Chondrocyte (in vitro differentiated cells): ENCODE data around the gene NUBPL. TPM values are rescaled to one million over a fixed set of nuclear protein-coding genes. Genes with fewer than 3 reads are reported as not detected.

Source experiments
- DNase-seq: peaks from one replicate; pipeline ENCODE4 v3.0.0; 2021; ENCODE audit warnings: mixed read lengths, low spot score
- H3K27ac Mint-ChIP-seq: one replicate; pipeline ENCODE4 v1.8.0; 2021; ENCODE audit warnings: mild to moderate bottlenecking, moderate library complexity, mixed read lengths; ENCODE audit not compliant: unreplicated experiment
- H3K27me3 Mint-ChIP-seq: 2 replicates; pipeline ENCODE4 v1.8.0; 2021; ENCODE audit warnings: low read depth, mixed read lengths
- H3K36me3 Mint-ChIP-seq: 2 replicates; pipeline ENCODE4 v1.8.0; 2021; ENCODE audit warnings: low read depth, mixed read lengths
- H3K4me1 Mint-ChIP-seq: 2 replicates; pipeline ENCODE4 v1.8.0; 2021; ENCODE audit warnings: low read depth, mild to moderate bottlenecking, mixed read lengths
- H3K4me3 Mint-ChIP-seq: one replicate; pipeline ENCODE4 v1.8.0; 2021; ENCODE audit warnings: mild to moderate bottlenecking, moderate library complexity, mixed read lengths; ENCODE audit not compliant: unreplicated experiment
- H3K9me3 Mint-ChIP-seq: 2 replicates; pipeline ENCODE4 v1.8.0; 2021; ENCODE audit warnings: low read depth, mixed read lengths
- CTCF ChIP-seq: fragments of 200-600 bp; sonication (generic); IDR thresholded peaks from 2 replicates; pipeline ENCODE4 v1.5.0; 2021; ENCODE audit warnings: antibody characterized with exemption, mild to moderate bottlenecking, moderate library complexity
- long read RNA-seq: library from polyadenylated mRNA; stranded (forward); transcript quantifications from one replicate; pipeline ENCODE4 v2.0.0, GENCODE V29; 2021
- total RNA-seq: library from RNA; stranded (reverse); gene quantifications from 3 replicates; pipeline ENCODE4 v1.2.1, GENCODE V29; 2021

NUBPL gene
- total RNA-seq, result 9.3 to 13.9 TPM (median 9.8 TPM) in 3 replicates
- long read RNA-seq, transcript NUBPL-201 (11 exons, 3,049 nt), result major isoform, 23 of 23 reads
- long read RNA-seq, partial matches to known transcripts, result 0 of 23 reads
- long read RNA-seq, other reads (novel, unspliced or antisense), result 0 of 23 reads

- Mint-ChIP-seq H3K4me3 (peak within 1 kb of the TSS; percentile 96), H3K4me1 (peaks cover 25% of the 10 kb centered on the region), H3K36me3 (no peaks in the 10 kb centered on the region), H3K9me3 (no peaks in the 10 kb centered on the region), H3K27ac (peak within 1 kb of the TSS; percentile 98), H3K27me3 (peaks cover 6% of the 10 kb centered on the region)
- DNase-seq, result peak; percentile 96
- TF ChIP-seq CTCF, result no peak
Measured at GRCh38 chr14:31561155-31561846, at the start of gene NUBPL. NUBPL (plus strand) TSS chr14:31561404; CDS start chr14:31561440, 36 bp downstream.

GRCh38 chr14:31527087-31527486 is 34.1 kb upstream of the NUBPL start:
- Mint-ChIP-seq H3K36me3 (no peaks in the 10 kb centered on the region), H3K27me3 (no peaks in the 10 kb centered on the region), H3K4me3 (no peak overlapping the region), H3K4me1 (peaks cover 3% of the 10 kb centered on the region), H3K9me3 (no peaks in the 10 kb centered on the region), H3K27ac (no peak overlapping the region)
- no peak for DNase-seq
- no peak for TF ChIP-seq CTCF

- TF ChIP-seq CTCF, result no peak
- H3K36me3 Mint-ChIP-seq, result no peaks in the 10 kb centered on the region
- no peaks in the 10 kb centered on the region for H3K27me3 Mint-ChIP-seq
- no peaks in the 10 kb centered on the region for H3K9me3 Mint-ChIP-seq
- no peak overlapping the region for H3K27ac Mint-ChIP-seq
- peaks cover 3% of the 10 kb centered on the region for H3K4me1 Mint-ChIP-seq
- no peak overlapping the region for H3K4me3 Mint-ChIP-seq
- no peak for DNase-seq
Measured at GRCh38 chr14:31527546-31527945, 33.7 kb upstream of the NUBPL start.

- no peaks in the 10 kb centered on the region for H3K36me3 Mint-ChIP-seq
- H3K27ac Mint-ChIP-seq, result no peak overlapping the region
- no peaks in the 10 kb centered on the region for H3K27me3 Mint-ChIP-seq
- no peaks in the 10 kb centered on the region for H3K9me3 Mint-ChIP-seq
- H3K4me3 Mint-ChIP-seq, result no peak overlapping the region
- peaks cover 3% of the 10 kb centered on the region for H3K4me1 Mint-ChIP-seq
- TF ChIP-seq CTCF, result no peak
- DNase-seq, result no peak
Measured at GRCh38 chr14:31529053-31529452, 32.2 kb upstream of the NUBPL start.

- no peaks in the 10 kb centered on the region for H3K27me3 Mint-ChIP-seq
- no peak overlapping the region for H3K27ac Mint-ChIP-seq
- H3K36me3 Mint-ChIP-seq, result no peaks in the 10 kb centered on the region
Measured at GRCh38 chr14:31530136-31530535, 31.1 kb upstream of the NUBPL start.

More at GRCh38 chr14:31530136-31530535, 31.1 kb upstream of the NUBPL start:
- Mint-ChIP-seq H3K4me1 (peaks cover 3% of the 10 kb centered on the region), H3K4me3 (no peak overlapping the region), H3K9me3 (no peaks in the 10 kb centered on the region)
- no peak for DNase-seq
- TF ChIP-seq CTCF, result no peak
